NCI-H1417 treated with DMSO at 0.1 percent for 48 hours (cell line): ENCODE measurements around the gene NRBP1.
A peak's percentile ranks its signal among the peaks of the same experiment; 100 is the strongest.

Source experiments
- DNase-seq: peaks from one replicate; lab custom pipeline; 2025; lab: John Stamatoyannopoulos, UW

The NRBP1 gene

GRCh38 chr2:27428213-27428977 lies at the start of gene NRBP1:
TSS of gene NRBP1 (plus strand) at chr2:27428631. CDS start at chr2:27433274, 4,643 bp downstream.
- peak; percentile 68 for DNase-seq

GRCh38 chr2:27378809-27379290 lies 49.6 kb upstream of the NRBP1 start:
- DNase-seq, result no peak

- DNase-seq, result no peak
Measured at GRCh38 chr2:27379383-27379835, 49.0 kb upstream of the NRBP1 start.

GRCh38 chr2:27379836-27380625 lies 48.4 kb upstream of the NRBP1 start:
- no peak for DNase-seq

DNA sequence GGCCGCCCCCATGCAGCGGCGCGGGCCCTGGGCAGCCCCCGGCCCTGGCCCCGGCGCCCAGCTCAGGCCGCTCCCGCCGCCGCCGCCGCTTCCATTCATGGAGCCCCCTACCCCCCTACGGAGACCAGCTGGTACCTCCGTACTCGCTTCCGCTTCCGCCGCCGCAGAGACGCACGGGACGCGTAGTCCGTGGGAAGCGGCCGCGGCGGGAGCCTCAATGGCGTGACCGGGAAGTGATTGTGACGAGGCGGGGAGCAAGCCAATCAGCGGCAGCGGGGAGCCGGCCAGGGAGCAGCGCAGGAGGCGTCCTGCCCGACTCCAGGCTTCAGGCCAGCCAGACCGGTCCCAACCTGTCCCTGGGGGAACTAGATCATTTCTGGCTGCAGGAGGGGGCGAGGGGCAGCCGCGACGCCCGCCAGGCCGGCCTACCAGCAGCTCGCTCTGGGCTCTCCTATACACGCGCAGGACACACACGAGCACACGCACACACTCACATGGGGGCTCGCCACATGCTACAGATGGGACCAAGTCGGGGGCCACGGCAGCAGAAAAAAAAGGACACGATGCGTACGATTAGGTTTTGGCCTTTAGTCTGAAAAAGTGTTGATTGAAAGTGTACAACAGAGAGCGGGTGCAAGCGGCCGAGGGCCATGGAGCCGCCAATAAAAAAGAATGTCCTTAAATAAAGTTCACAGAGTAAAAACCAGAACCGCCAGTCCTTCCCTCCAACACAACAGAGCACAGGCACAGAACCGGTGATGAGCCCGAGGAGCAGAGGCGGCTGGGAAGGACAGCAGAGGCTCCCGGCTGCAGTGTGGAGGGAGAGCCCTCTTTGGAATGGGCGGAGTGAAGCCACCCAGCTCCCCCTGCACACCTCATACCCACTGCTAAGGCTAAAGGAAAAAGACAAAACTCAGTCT lies 47.5 kb upstream of the NRBP1 start, which contains the start of gene ZNF513:
ZNF513 (minus strand) TSS at position 109 of the 920 bp plus-strand sequence. CDS start 208 bp downstream, outside the sequence.
- DNase-seq, result peak; percentile 76

- no peak for DNase-seq
Measured at GRCh38 chr2:27381577-27382181, 46.8 kb upstream of the NRBP1 start.

DNA sequence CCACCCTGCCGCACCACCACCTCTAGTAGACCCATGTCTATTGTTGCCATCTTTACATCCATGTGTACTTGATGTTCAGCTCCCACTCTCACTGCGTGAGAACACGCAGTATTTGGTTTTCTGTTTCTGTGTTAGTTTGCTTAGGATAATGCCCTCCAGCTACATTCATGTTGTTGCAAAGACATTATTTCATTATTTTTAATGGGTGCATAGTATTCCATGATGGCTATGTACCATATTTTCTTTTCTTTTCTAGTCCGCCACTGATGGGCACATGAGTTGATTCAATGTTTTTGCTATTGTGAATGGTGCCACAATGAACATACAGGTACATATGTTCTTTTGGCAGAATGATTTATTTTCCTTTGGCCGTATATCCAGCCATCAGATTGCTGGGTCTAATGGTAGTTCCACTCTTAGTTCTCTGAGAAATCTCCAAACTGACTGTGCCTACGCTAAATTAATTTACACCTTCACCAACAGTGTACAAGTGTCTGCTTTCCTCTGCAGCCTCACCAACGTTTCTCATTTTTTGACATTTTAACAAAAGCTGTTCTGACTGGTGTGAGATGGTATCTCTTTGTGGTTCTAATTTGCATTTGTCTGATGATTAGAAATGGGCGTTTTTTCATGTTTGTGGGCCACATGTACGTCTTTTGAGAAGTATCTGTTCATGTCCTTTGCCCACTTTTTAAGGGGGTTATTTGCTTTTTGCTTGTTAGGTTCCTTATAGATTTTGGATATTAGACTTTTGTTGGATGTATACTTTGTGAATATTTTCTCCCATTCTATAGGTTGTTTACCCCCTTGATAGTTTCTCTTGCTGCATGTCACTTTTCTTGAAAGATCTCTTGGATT lies 37.4 kb upstream of the NRBP1 start:
- DNase-seq, result no peak

DNA sequence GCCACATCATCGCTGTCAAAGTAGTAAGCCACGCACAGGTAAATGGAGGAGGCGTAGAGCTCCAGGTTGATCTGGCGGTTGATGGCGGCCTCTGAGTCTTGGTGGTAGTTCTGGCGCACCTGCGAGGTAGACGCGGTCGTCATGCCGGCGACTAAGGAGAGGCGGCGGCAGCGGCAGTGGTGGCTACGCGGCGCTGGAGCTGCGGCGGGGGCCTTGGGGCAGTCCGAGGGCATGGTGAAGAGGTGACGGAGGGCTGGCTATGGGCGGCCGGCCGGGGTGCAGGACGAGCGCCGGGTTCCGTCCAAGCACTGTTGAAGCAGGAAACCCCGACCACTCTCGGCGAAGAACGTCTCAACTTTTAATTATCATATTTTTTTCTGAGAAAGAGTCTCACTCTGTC lies 35.2 kb upstream of the NRBP1 start:
- DNase-seq, result no peak

DNA sequence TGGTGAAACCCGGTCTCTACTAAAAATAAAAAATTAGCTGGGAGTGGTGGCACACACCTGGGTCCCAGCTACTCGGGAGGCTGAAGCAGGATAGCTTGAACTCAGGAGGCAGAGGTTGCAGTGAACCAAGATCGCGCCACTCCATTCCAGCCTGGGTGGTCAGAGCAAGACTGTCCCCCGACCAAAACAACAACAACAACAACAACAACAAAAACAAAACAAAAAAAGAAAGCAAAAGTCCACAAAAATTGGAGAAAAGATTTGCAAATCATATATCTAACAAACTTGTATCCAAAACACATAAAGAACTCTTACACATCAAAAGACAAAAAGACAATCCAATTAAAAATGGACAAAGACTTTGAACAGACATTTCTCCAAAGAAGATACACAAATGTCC lies 29.5 kb upstream of the NRBP1 start:
- no peak for DNase-seq

- no peak for DNase-seq
Measured at GRCh38 chr2:27400348-27401135, 27.9 kb upstream of the NRBP1 start.

GRCh38 chr2:27407798-27408491 lies 20.5 kb upstream of the NRBP1 start:
- no peak for DNase-seq

DNA sequence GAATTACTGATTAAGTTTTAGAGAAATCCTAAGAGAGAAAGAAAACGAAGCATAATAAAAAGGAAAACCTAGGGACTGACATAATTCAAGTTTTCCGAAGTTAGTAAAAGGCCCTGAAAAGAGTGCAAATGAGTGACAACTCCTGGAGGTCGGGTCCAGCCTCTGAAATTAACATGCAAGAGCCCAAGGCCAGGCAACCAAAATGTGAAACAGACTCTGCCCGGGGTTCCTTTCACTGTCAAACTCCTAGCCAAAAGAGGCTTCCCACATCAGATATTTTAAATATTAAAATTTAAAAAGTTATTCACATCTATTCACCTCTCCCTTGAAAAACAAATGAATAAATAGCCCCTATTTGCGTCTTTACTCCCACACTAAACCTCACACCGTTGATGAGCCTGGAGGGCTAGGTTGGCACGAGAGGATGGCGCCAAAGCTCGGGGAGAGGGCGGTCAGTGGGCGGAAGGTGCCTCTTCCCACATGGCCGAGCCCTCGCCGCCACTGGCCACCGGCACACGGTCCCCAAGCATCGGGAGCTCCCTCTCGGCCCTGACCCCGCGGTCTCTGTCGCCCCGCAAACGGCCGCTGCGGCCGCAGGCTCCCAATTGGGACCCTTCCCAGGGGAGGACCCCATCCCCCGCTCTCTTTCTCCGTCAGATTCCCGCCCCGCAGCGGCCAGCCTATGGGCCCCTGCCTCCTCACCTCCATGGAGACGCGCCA lies 19.7 kb upstream of the NRBP1 start:
- no peak for DNase-seq

DNA sequence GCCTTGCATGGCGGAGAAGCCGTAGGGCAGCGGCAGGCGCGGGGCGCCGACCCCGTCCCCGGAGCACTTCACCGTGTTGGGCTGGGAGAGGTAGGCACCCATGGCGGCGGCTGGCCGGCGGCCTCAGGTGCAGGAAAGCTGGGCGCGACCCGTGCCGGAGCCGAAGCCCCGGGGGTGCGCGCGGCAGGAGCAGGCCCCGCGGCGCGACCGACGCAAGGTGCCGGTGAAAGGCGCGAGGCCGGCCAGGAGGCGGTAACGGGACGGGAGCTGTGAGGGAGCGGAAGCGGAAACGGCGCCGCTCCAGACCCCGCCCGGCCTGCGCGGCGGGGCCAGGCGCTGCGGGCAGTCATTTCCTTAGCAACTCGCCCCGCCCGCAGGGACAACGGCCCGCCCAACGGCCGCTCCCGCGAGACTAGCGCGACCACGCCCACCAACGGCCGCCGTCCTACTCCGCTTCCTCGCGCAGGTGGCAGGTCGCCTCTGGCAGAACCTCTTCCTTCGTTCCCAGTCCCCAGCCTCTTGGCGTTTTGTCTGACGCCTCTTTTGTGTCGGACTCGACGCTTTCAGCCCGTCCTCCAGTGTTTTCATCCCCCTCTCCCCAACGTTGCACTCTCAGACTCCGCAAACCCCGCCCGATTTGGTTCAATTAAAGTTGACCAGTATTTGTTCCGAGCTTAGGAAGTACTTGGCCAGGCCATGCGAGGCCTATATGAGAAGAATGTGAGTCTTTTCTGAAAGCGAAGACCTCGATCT lies 18.9 kb upstream of the NRBP1 start, which contains the start of gene PPM1G:
PPM1G (minus strand) TSS at position 271 of the 753 bp plus-strand sequence; CDS start at position 102, 169 bp downstream.
- DNase-seq, result peak; percentile 80

DNA sequence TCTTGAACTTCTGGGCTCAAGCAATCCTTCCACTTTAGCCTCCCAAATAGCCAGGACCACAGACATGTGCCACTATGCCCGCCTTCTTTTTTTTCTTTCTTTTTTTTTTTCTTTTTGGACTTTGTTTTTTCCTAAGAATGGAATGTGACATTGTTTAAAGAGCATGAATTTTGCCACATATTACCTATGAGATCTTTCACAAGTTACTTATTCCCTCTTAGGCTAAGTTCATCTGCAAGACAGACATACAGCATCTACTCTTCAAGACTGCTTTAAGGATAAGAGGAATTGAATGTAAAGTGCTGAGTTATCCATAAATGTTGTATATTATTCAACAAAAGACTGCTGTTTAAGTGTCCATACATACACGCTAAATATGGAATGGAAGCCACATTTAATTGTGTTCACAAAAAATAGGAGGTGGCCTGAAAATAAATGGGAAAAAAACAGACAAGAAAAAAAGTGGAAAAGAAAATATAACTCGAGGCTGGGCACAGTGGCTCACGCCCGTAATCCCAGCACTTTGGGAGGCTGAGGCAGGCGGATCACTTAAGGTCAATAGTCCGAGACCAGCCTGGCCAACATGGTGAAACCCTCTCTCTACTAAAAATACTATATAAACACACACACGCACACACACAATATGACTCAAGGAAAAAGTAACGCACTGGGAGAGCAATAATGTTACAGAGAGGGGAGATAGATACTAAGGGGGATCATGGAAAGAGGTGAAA lies 15.8 kb upstream of the NRBP1 start:
- DNase-seq, result no peak

DNA sequence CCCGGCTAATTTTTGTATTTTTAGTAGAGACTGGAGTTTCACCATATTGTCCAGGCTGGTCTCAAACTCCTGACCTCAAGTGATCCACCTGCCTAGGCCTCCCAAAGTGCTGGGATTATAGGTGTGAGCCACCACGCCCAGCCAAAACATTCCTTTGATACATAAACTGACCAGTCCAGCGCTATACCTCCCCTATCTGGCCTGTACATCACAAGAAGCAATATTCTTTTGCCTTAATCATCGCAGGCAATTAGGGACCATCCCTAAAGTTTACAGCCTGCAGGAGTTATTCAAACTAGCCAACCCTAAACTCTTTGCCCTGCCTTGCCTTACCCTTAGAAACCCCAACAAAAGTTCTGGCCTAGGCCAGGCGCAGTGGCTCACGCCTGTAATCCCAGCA lies 12.3 kb upstream of the NRBP1 start:
- no peak for DNase-seq

DNA sequence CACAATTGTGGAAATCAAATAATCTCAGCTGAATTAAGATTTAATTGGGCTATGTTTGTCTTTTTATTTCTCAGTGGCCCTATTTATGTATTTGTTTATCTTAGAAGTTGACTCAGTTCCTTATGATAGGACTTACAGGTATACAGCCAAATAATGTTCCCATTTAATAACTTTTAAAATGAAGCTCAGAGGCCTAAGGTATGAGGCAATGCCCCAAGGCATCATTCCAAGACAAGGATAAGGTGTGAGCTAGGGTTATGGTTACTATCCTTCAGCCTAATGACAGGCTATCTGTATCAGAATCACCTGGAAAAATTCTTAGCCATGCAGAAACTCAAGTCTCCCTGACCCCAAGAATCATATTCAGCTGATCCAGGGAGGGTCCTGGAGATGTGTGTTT lies 7.4 kb upstream of the NRBP1 start:
- no peak for DNase-seq
